8988T (cell line): ENCODE data around the gene ABHD13.
"Not testable (repeated sequence)": the region's sequence is repeated elsewhere in the genome, so short reads cannot be mapped to it uniquely, and the experiment has no call there.

ENCODE experiments used
- DNase-seq: peaks from one replicate; pipeline ENCODE4 v3.0.0; 2011

Gene ABHD13

DNA sequence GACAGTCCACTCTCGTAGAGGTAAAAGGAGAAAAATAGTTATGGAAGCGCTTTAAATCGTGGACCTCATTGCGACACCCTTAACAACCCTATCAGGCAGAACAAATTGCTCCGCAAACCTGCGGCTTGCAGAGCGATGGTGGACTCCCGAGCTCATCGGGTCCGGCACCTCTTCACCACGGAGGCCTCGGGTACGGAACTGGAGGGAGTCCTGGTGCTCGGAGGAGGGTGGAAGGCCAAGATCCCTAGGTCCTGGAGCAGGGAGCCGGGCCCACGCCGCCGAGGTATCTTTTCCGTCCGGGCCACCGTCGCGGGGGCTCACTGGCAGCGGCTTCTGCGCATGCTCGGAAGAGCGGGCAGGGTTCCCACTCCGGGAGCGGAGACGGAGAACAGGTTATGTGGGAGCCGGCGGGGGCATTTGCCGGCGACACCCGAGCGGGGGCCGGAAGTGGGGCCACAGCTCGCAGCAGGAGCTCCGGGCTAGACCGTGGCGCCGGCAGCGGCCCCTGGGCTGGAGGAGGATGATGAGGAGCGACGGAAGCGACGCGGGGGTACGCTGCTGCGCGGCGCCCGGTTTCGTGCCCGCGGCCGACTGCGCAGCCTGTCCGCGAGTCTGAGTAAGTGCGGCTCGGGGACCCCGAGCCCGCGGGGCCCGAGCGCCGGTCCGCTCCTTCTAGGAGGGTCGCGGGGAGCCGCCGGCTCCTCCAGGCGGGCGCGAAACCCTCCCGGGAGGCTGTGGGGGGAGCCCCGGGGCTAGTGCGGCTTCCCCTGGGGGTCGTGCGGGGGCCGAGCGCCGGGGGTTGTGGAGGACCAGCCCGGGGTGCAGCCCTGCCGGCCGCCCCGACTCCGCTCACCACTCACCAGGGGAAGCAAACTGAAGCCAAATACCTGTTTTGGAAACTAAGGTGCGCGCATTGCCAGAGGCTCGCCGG, at the start of gene ABHD13:
ABHD13 (plus strand) TSS at position 349 of the 931 bp plus-strand sequence. CDS start 10,827 bp downstream, outside the sequence.
- peak; percentile 81 for DNase-seq

DNA sequence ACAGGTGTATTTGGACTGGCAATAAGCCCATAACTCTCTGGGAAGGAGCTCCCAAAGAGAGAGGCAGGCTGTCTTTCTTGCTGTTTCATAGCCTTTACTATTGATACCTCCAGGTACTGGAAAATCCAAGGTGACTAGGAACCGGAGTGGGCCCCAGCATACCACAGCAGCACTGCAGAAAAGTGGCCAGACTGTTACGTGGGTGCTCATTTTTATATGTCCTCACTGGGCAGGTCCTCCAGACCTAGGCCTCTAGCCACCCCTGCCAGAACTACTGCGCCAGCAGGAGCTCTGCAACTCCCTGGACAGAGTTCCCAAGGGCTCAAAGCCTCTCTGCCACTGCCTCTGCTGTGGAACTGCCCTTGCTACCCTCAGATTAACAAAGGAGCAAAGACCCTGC, 49.3 kb upstream of the ABHD13 start:
- DNase-seq: no peak

DNA sequence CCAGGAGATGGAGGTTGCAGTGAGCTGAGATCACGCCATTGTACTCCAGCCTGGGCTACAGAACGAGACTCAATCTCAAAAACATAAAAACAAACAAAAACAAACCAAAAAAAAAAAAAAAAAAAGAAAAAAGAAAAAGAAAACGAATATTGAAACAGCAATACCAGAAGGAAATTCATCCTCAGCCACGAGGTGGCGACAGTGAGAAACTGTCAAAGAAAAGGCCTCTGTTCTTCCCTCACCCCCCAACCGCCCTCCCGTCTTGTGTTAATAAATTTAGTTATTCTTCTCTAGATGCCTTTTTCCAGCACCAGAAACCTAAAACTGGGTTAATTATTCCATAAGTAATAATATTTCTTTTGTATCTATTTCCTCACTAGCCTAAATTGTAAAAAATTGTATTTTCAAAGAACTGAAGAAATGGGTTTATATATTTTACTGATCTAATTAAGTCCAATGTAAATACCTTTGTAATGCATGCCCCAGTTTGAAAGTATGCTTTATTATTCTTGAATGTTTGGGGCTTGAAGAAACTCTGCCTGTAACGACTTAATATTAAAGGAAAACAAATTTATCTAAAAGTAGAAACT, 41.4 kb upstream of the ABHD13 start:
- no peak for DNase-seq

DNA sequence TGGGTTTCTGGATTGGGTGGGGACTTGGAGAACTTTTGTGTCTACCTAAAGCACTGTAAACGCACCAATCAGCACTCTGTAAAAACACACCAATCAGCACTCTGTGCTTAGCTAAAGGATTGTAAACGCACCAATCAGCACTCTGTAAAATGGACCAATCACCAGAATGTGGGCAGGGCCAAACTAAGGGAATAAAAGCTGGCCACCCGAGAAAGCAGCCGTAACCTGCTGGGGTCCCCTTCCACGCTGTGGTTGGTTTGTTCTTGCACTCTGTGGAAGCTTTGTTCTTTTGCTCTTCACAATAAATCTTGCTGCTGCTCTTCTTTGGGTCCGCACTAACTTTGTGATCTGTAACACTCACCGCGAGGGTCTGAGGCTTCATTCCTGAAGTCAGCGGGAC, 40.1 kb upstream of the ABHD13 start:
- no peak for DNase-seq

DNA sequence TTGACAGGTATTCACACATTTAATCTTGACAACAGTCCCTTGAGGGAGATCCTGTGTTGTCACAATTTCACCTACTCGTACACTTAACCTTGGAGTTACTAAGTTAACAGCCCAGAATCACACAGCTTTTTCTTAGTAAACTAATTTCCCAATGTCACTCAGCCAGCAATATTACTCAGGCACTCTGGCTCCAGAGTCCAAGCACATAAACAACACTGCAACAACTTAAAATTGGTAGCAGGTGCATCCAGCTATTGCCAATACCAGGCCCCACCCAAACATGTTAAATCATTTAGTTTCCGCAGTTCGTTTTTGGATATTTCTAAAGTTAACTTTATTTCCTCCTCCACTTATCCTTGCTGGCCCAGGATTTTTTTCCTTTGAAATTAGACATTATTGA, 35.5 kb upstream of the ABHD13 start:
- DNase-seq: no peak

DNA sequence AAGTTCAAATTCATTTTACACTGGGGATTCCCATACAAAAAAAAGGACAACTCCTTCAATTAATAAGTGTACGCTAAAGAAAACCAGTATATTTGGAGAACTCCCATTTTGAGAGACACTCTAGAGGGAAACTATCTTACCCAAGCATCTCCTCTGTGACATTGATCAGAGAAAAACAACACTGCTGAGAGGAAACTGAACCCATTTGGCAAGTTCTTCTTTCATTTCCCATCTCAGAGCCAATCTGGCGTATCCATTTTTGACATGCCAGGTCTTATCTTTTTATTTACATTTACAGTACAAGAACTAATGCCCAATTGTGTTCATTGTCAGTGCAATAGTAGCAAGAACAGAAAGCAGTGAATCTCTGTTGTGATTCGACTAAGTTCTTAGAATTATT, 33.0 kb upstream of the ABHD13 start:
- no peak for DNase-seq

DNA sequence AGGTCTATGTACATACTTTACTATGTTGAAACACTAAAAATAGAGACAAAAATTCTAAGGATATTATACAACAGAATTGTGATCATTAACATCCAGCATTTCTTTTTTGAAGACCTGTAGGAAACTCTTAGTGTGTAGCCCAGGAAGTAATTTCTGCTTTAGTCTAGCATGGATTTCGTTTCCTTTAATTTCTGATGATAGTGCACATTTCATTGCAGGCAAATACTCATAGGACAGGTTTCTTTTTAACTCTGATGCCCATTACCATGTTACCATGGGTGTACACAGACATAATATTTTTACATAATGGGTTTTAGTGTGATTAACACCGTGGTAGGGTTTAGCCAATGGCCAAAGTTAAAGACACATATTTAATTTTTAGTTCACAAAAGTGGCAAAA, 29.9 kb upstream of the ABHD13 start:
- no peak for DNase-seq

DNA sequence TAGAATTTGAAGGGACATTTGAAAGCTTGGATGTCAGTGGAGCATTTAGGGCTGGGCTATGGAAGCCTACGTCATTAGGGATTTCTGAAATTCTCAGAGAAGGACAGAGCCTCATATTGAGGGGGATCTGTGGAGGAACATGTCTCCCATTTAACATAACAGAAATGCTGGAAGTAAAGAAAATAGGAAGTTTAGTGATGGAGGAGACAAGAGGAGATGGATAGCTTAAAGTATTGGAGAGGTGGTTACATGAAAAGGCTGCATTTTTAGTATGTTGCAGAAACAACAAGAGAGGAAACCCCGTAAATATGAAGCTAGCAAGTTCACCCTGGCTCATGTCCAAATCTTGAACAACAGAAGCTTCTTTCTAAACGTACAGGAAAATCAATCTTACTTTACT, 27.3 kb upstream of the ABHD13 start:
- DNase-seq: no peak

DNA sequence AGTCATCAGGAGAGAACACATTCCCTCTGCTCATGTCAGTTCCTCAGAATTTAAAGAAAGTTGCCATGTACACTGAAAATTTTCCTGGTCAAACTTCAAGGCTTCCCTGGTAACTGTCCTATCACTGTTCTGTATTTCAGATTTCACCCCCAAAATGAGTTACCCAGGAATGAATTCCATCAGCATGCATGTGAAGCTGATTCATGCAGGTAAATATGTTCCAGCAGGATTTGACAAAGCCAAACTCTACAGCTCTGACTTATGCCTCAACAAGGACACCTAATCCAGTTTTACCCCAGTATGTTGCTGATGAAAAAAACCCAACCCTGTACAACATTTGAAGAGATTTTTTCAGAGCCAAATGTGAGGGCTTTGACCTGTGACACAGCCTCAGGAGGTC, 24.4 kb upstream of the ABHD13 start:
- DNase-seq: no peak

DNA sequence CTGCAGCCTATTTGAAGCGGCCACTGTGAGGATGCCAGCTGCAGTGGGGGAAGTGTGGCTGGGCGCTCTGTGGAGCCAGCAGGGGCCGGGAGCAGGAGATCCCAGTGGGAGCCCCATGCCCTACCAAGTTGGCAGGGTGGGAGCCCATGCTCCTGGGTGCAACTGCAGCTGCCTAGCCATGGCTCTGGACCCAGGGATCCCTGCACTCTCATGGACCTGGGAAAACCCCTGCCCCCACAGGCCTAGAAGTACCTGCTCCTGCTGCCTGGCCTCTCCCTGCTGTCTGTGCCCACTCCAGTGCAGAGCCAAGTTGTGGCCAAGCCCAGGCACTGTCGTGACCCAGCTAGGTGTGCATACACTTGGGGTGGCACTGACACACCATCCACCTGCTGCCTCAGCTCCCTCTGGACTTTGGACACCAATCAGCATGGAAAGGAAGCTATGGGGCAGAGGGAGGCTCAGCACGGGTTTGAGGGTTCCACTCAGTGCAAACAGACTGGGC, 23.7 kb upstream of the ABHD13 start:
- DNase-seq: no peak

DNA sequence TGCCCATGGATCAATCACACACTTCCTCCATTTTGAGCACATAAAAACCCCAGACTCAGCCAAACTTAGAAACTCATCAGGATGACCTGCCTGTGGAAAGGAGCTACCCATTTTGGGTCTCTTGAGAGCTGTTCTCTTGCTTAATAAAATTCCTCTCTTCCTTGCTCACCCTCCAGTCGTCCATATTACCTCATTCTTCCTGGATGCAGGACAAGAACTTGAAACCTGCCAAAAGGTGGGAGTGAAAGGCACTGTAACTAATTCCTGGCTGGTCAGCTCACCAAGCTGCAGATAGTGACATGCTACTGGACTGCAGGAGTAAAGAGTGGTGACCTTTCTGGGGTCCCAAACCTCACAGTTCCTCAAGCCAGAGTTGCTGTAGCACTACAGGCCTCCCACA, 23.0 kb upstream of the ABHD13 start:
- no peak for DNase-seq

DNA sequence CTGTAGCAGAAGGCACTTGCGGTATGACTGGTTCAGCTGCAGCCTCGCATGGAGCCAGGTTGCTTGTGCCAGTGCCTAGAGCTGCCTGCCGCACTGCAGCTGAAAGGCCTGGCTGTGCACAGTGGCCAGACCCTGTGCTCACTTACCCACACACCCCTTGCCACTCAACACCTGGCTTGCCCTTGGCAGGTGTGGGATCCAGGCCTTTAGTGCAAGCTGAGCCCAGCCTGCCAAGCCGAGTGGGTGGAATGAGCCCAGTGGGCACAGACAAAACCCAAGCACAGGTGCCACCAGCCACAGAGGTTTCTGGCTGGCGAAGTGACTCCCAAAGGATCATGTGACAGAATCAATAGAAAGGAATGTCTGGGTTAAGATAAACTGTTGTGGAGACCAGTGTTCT, 22.3 kb upstream of the ABHD13 start:
- DNase-seq: no peak

DNA sequence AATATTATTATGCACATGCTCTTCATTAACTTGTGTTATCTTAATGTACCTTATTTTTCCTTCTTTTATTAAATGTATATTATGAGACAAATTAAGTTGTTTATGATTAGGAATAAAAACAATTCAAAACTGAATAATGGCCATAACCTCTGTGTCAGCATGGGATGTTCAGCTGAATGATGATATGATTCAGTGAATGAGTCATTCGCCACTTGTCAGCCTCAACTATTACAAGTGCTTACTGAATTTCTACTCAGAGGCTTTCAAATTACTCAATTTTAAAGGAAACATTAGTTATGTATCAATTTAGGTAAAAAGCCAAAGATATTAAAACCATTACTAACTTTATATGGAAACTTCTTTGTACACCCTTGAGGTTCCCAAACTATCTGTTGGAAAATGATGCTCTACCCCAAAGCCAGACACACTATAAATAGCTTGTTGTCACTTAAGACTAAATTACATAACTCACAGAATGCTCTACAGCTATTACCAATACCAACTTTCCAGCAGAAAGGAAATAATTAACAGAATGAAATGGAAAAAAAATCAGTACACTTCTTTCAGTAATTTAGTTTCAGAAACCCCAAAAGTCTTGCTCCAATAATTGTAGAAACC, 17.3 kb upstream of the ABHD13 start:
- no peak for DNase-seq

DNA sequence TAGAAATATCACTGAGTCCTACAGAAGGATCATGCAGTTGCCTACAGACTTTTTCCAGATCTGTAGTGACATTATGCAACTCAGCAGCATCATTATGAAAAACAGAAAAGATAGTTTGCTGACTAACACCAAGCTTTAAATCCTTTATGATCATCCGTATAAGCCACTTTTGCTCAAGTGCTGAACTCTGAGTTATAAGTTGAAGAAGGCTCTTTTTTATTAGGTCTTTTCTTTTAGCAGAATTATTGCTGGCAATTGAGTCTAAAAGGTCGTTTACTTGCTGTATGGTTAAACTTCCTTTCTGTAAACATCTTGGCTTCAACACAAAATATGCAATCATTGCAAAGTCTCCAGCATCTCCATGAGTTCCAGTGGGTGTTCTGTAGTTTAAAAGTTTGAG, 7.6 kb upstream of the ABHD13 start:
- DNase-seq: no peak

DNA sequence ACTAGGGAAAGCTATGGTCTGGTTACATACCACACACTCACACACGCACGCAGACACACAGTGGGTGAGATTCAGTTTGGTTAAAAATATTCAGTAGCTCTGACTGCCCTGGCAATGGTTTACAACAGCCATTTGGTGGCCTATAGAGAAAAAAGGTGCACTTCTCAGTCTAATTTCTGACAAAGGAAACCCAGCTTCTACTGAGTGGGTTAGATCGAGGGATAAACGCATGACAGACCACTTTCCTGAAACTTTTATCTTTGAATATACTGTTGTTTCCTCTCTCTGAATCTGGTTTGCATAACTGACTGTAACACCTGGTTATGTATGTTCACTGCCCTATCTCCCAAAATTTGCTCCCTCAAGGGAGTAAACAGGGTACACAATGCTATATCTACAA, 5.3 kb upstream of the ABHD13 start:
- no peak for DNase-seq

DNA sequence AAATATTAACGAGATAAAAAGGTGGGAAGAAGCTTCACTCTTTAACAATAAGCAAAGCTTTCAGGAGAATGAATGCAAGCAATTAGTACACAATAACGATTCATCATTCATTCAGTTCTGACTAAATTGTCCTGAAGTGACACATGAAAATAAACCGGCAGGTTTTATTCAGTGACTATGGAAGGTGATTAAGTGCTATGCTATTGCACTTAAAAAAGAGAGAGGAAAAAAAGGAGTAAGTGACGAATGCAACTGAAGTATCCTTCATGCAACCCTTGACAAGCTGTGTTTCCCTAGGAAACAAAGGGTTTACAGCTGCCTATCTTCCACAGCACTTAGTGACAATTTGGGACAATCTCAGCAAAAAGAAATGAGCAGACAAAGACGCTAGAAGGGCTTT, 4.2 kb upstream of the ABHD13 start:
- DNase-seq: no peak

DNA sequence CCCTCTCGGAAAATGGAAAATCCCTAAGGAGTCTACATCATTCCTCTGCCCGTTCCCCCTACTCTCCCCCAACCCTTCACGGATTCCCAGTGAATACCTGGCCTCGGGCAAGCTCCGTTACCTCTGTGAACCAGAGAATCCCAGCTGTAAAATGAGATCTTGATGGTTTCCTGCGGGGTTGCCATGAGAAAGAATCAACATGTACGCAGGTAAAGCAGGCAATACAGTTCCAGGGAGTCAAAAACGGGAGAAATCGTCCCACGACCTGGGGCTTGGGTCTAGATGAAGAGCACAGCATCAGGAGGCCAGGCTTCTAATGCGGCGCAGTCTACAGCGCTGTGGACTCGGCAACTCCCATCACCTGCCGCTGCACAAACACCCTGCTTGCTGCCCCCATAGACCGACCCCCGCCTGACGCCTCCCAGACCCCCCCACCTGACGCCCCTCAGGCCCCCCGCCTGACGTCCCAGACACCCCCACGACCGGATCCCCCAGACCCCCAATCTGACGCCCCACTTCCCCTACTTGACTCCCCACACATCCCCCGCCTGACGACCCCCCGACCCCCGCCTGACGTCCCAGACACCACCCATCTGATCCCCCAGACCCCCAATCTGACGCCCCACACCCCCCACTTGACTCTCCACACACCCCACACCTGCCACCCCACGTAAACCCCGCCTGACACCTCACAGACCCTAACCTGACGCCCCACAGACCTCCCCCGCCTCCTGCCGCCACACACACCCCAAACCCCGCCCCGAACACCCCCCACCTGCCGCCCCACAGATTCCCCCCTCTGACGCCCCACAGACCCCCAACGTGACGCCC, 3.5 kb upstream of the ABHD13 start:
- DNase-seq: no peak

DNA sequence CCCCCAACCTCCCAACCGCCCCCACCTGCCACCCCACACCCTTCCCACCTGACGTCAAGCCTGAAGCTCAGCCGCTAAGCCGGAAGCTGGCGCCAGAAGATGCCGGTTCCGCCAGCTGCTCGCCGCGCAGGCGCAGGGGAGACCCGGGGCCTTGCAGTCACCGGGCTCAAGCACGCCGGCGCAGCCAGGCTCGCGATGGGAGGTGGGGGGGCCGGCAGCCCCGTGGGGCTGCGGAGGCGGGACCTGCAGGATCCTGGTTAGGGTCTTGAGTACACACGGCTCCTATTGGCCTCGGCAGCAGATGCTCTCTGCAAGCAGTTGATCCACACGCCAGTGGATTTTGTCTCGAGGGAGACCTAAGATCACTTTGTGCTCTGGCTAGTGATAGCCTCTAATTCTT, 2.8 kb upstream of the ABHD13 start, which contains the start of gene LIG4:
LIG4 (minus strand) TSS at position 101 of the 400 bp plus-strand sequence. CDS start 4,268 bp downstream, outside the sequence.
- DNase-seq: peak; percentile 72

DNA sequence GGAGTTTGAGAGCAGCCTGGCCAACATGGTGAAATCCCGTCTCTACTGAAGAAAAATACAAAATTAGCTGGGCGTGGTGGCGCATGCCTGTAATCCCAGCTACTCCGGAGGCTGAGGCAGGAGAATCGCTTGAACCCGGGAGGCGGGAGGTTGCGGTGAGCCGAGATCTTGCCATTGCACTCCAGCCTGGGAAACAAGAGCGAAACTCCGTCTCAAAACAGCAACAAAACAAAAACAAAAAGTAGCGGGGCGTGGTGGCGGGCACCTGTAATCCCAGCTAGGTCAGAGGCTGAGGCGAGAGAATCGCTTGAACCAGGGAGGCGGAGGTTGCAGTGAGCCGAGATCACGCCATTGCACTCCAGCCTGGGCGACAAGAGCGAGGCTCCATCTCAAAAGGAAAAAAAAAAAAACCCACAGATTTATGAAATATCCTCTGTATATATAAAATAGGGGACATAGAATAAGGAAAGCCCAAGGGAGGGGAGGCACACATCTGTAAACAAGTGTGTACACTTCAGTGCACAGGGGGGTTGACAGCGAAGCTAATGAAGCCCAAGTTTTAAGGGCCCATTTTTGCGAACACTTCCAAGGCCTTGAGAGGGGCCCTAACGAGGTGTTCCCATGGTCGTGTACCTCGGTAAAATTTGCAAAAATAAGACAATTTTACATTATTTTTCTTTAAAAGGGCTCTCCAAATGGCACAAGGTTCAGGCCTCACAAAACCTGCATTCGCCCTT, 717 bp upstream of the ABHD13 start:
- not testable (repeated sequence) for DNase-seq

DNA sequence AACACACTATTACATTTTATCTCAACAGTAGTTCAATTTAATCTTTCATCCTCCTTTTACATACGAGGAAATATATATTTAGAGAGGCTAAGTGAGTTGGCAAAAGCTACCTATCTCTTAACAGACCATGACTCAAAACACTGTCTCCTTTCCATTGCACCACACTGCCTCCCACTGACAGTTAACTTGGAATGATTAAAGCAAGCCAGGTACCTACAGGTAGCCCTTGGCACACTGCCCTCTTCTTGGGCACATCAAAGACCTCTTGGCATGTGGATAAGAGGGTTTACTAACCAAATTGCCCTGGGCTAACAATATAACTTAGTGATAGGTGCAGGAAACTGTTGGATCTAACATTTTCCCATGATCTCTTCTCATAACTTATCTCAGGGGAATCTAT, 1.8 kb downstream of the ABHD13 start:
- DNase-seq: no peak

DNA sequence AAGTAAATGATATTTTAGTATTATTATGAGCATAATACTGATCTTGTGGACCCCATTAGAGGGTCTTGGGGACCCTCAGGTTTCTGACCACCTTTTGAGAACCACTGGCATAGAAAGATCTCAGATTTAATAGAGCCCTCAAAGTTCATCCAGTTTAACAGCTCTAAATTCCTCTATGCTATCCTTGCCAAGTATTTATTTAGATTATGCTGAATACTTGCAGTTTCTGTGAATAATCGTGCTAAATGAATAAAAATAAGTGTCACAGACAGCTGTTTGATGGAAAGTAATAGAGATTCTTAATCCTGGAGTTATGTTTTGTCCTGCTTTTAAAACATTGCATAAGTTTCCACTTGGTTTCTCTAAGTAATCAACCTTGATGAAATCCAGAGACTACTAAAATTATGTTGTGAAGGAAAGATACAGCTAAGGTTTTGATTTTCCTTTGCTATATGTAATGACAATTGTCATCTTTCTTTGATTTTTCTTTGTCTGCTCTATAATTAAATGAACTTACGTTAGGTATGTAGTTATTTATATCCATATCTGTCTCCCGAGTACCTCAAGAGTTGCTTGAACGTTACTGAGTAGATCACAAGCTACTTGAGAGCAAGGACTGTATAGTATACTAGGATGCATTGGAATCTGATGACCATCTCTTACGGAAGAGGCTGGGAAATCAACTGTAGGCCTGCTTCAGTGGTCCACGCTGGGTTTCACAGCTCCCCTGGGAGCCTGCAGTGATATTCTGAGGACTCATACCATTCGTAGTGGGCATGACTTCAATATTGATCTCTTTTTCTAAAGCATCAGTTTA, 5.7 kb downstream of the ABHD13 start:
- no peak for DNase-seq
